GM12878 (cell line): ENCODE data around the gene ZNF581. TPM values are rescaled to one million over a fixed set of nuclear protein-coding genes. Genes with fewer than 3 reads are reported as not detected.

Source experiments
- ATAC-seq: fragments of 200-7000 bp; cut with Tn5 transposase; 3 replicates; pipeline ENCODE4 v1.9.1; 2020; ENCODE audit warnings: mild to moderate bottlenecking, moderate library complexity
- BruUV-seq: library from RNA; stranded (reverse); fragments of 400-500 nt; replicated peaks from 2 replicates; lab custom pipeline; 2021; lab: Mats Ljungman, UMichigan
- CTCF ChIA-PET: fragments of 300-600 bp; sonication (Branson Sonifier 250); formaldehyde crosslinking; extraction: SDS; loops from one replicate; lab custom pipeline; 2021; ENCODE audit warnings: inconsistent platforms; lab: Yijun Ruan, JAX
- POLR2A ChIA-PET: fragments of 350-600 bp; formaldehyde crosslinking; extraction: SDS; loops from one replicate; lab custom pipeline; 2021; ENCODE audit warnings: inconsistent platforms; lab: Charles Lee
- RAD21 ChIA-PET: fragments of 300-600 bp; sonication (Branson Sonifier 250); formaldehyde crosslinking; loops from one replicate; lab custom pipeline; 2023; ENCODE audit warnings: antibody characterized with exemption; ENCODE audit not compliant: unreplicated experiment; lab: Charles Lee
- SMC1A ChIA-PET: fragments of 300-600 bp; sonication (Branson Sonifier 250); formaldehyde crosslinking; loops from one replicate; lab custom pipeline; 2023; ENCODE audit not compliant: unreplicated experiment, uncharacterized antibody; lab: Charles Lee
- DNase-seq: peaks from one replicate; pipeline ENCODE4 v3.0.0-alpha.2; 2011; ENCODE audit warnings: low read depth, low spot score
- FAIRE-seq: peaks from 3 replicates; lab custom pipeline; 2011; peaks lifted over from hg19 to GRCh38; lab: Jason Lieb, UNC
- H2AFZ ChIP-seq: 2 replicates; pipeline ENCODE4 v1.6.0; 2011; ENCODE audit warnings: low read depth, low read length, control low read depth; ENCODE audit not compliant: control insufficient read depth
- H3K27ac ChIP-seq: 2 replicates; pipeline ENCODE4 v1.5.1; 2011; ENCODE audit warnings: control low read depth; ENCODE audit not compliant: control insufficient read depth, insufficient read depth
- H3K27me3 ChIP-seq, 2 experiments: replicated peaks in 1 of 2; 2 replicates each; pipeline versions ENCODE4 v1.6.0 to v1.6.1; 2011; ENCODE audit warnings: low read length in 1 of 2; ENCODE audit not compliant: control insufficient read depth in 2 of 2, insufficient read depth in 2 of 2
- H3K36me3 ChIP-seq, 2 experiments: 2 replicates each; pipeline ENCODE4 v1.5.1; 2011; ENCODE audit warnings: low read length in 1 of 2; ENCODE audit not compliant: control insufficient read depth in 2 of 2, insufficient read depth in 2 of 2
- H3K4me1 ChIP-seq: 2 replicates; pipeline ENCODE4 v1.6.1; 2011; ENCODE audit warnings: mild to moderate bottlenecking, low read length, moderate library complexity, mixed read lengths; ENCODE audit not compliant: control insufficient read depth, insufficient read depth
- H3K4me2 ChIP-seq: 2 replicates; pipeline ENCODE4 v1.6.0; 2011; ENCODE audit warnings: control low read depth; ENCODE audit not compliant: control insufficient read depth, insufficient read depth
- H3K4me3 ChIP-seq: fragments of 200-600 bp; sonication (generic); 2 replicates; pipeline ENCODE4 v1.5.1; 2016
- H3K79me2 ChIP-seq: 2 replicates; pipeline ENCODE4 v1.6.0; 2011; ENCODE audit warnings: low read length; ENCODE audit not compliant: control insufficient read depth, insufficient read depth
- H3K9ac ChIP-seq: 2 replicates; pipeline ENCODE4 v1.8.0; 2011; ENCODE audit warnings: low read length, control low read depth, mixed read lengths; ENCODE audit not compliant: control insufficient read depth, insufficient read depth
- H3K9me3 ChIP-seq: replicated peaks from 3 replicates; pipeline ENCODE4 v1.5.1; 2011; ENCODE audit warnings: mild to moderate bottlenecking, low read length; ENCODE audit not compliant: control insufficient read depth, insufficient read depth
- H4K20me1 ChIP-seq: 2 replicates; pipeline ENCODE4 v1.6.0; 2011; ENCODE audit not compliant: control insufficient read depth, insufficient read depth
- ASH2L ChIP-seq: fragments of 300-600, 200-600 bp; sonication (generic); IDR thresholded peaks from 2 replicates; pipeline ENCODE4 v1.6.1; 2017; ENCODE audit warnings: low read depth, mild to moderate bottlenecking, borderline replicate concordance
- EGR1 ChIP-seq, 2 experiments: IDR thresholded peaks; 1 replicate in 1 of 2; 2 replicates in 1 of 2; pipeline ENCODE4 v1.6.1; 2011 to 2012; ENCODE audit warnings: low read depth in 2 of 2, low read length in 2 of 2, borderline replicate concordance in 1 of 2, mild to moderate bottlenecking in 1 of 2, moderate library complexity in 1 of 2
- JUND ChIP-seq: IDR thresholded peaks from 2 replicates; pipeline ENCODE4 v1.6.1; 2012; ENCODE audit warnings: low read depth, mild to moderate bottlenecking, low read length, improper control_type of control experiment, moderate library complexity
- POLR2A ChIP-seq: IDR thresholded peaks from 2 replicates; pipeline ENCODE4 v1.6.1; 2011; ENCODE audit warnings: low read depth, mild to moderate bottlenecking, low read length
- POLR2AphosphoS5 ChIP-seq: IDR thresholded peaks from 2 replicates; pipeline ENCODE4 v1.6.1; 2011; ENCODE audit warnings: mild to moderate bottlenecking, low read length, inconsistent platforms
- RB1 ChIP-seq: fragments of 450-650 bp; formaldehyde crosslinking; IDR thresholded peaks from 2 replicates; pipeline ENCODE4 v1.6.1; 2017; ENCODE audit warnings: mild to moderate bottlenecking, borderline replicate concordance
- TAF1 ChIP-seq: IDR thresholded peaks from 2 replicates; pipeline ENCODE4 v1.6.1; 2011; ENCODE audit warnings: mild to moderate bottlenecking, low read depth, low read length, borderline replicate concordance
- TCF7 ChIP-seq: IDR thresholded peaks from 2 replicates; pipeline ENCODE4 v1.6.1; 2014; ENCODE audit warnings: antibody characterized with exemption, borderline replicate concordance
- WRNIP1 ChIP-seq: IDR thresholded peaks from 2 replicates; pipeline ENCODE4 v1.6.1; 2011; ENCODE audit warnings: low read depth, low read length, improper control_type of control experiment, borderline replicate concordance
- YBX1 ChIP-seq: fragments of 450-650 bp; IDR thresholded peaks from 2 replicates; pipeline ENCODE4 v1.6.1; 2016; ENCODE audit warnings: antibody characterized with exemption
- WGBS: methylation state at CpG from one replicate; pipeline ENCODE4 v1.1.6; 2016; ENCODE audit warnings: low lambda C conversion rate; ENCODE audit not compliant: insufficient replicate concordance, insufficient coverage; ENCODE audit errors: missing lambda C conversion rate; 5-methylcytosine and 5-hydroxymethylcytosine counted together
- in situ Hi-C: fragments of 300-500 bp; cut with MboI; formaldehyde crosslinking; loops from 9 replicates; pipeline ENCODE4 v1.14.3; 2018; ENCODE audit warnings: mixed read lengths
- intact Hi-C: fragments of 100-400 bp; cut with micrococcal nuclease; formaldehyde crosslinking; loops from one replicate; pipeline ENCODE4 v1.14.2; 2022; ENCODE audit not compliant: unreplicated experiment
- polyA plus RNA-seq, 11 experiments: library from polyadenylated mRNA; depleted of rRNA in 4 of 11; unstranded in 6 of 11; stranded (reverse) in 5 of 11; fragments of >200 nt; fragmentation: Nextera tagmentation in 4 of 11; fragmentation: Illumina TruSeq in 1 of 11; extraction: Ambion mirVana in 4 of 11; extraction: Trizol in 1 of 11; gene quantifications; 1 replicate in 1 of 11; 2 replicates in 10 of 11; pipeline versions ENCODE4 v1.2.1 to v1.2.3, GENCODE V29; 2011 to 2016; ENCODE audit warnings: inconsistent platforms in 2 of 11, missing spikeins in 2 of 11, low read depth in 1 of 11
- total RNA-seq, 4 experiments: library from RNA; depleted of rRNA in 3 of 4; stranded (reverse); fragments of >200 nt in 3 of 4; fragmentation: Illumina TruSeq in 1 of 4; extraction: Trizol in 1 of 4; gene quantifications; 2 replicates each; pipeline versions ENCODE4 v1.2.1 to v1.2.3, GENCODE V29; 2013 to 2021
- TF ChIP-seq, protein P1 (sequence below): fragments of 450-650 bp; IDR thresholded peaks from 2 replicates; pipeline ENCODE4 v1.6.1; 2017; ENCODE audit warnings: mild to moderate bottlenecking, moderate library complexity
- TF ChIP-seq, protein P2 (sequence below): IDR thresholded peaks from 2 replicates; pipeline ENCODE4 v1.6.1; 2012; ENCODE audit warnings: low read length, inconsistent platforms

Gene ZNF581
- total and polyA plus RNA-seq, 10 of the 15 experiments (the other 5 are each of a cell fraction or from before 2014, with no cell fraction given) = 4.7 to 45.4 (median 22.2) TPM

DNA sequence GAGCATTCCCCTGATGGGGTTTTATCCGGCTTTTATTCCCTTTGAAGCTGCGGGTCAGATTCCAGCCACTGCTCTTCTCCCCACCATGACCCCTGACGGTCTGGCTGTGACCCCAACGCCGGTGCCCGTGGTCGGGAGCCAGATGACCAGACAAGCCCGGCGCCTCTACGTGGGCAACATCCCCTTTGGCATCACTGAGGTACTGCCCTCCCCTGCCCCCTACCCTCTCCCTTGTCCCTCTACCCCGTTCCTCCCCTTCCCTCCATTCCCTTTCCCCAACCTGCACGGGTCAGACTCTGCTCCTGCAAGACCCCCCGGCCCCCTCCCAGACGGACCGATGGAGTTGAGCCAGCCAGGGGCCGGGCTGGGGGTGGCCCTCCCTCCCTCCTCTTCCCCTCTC is 17.5 kb downstream of the ZNF581 start:
- in situ Hi-C loops = loop anchor here (25.0 kb wide), 1 partner anchor 1524 kb away; the partner anchor contains the start of gene CNOT3

DNA sequence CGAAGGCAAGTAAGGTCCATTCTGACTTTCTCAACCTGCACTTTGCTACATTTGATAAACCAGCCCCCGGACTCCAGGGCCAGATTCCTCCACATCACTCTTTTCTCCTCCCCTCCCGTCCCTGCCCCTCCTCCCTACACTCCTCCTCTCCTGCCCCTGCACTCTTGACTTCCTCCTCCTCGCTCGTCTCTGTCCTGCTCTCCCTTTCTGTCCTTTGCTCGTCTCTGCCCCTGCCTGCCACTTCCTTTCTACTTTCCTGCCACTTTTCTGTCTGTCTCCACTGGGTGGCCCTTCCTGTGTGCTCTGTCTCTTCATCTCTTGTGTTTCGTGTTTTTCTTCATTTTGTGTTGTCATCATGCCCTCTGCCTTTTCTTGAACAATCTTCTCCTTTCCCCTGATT is 18.4 kb downstream of the ZNF581 start:
- ChIA-PET POLR2A (no interaction called here), CTCF (no interaction called here), SMC1A (no interaction called here), RAD21 (no interaction called here)
- peaks cover 38 to 63% of the 10 kb centered on the region in 2 experiments for H3K36me3 ChIP-seq
- no peak overlapping the region for H3K9ac ChIP-seq
- H3K4me2 ChIP-seq = no peak overlapping the region
- H3K4me1 ChIP-seq = peaks cover 12% of the 10 kb centered on the region
- H2AFZ ChIP-seq = no peak overlapping the region
- H4K20me1 ChIP-seq = peaks cover 24% of the 10 kb centered on the region
- no peak overlapping the region for H3K27ac ChIP-seq
- intact Hi-C loops = no loop called here
- H3K27me3 ChIP-seq = no peaks in the 10 kb centered on the region
- 69% methylated on average over 3 of the region's 7 CpGs for WGBS
- H3K4me3 ChIP-seq = no peak overlapping the region
- no peak for FAIRE-seq
- no peak for ATAC-seq
- BruUV-seq = no TSS peak
- no peaks in the 10 kb centered on the region for H3K9me3 ChIP-seq
- peaks cover 52% of the 10 kb centered on the region for H3K79me2 ChIP-seq
- DNase-seq = no peak
- in situ Hi-C loops = loop anchor here (25.0 kb wide), 1 partner anchor 1525 kb away; the partner anchor contains the start of gene CNOT3
- no peak for TF ChIP-seq EGR1 (IDR thresholded peaks at IDR 0.05; ENCODE audit: borderline replicate concordance in 1 of 2, low read depth in 2 of 2, low read length in 2 of 2)
- TF ChIP-seq TCF7 = no peak
- TF ChIP-seq ASH2L = no peak
- no peak for TF ChIP-seq POLR2AphosphoS5
- no peak for TF ChIP-seq JUND
- TF ChIP-seq, protein P1, sequence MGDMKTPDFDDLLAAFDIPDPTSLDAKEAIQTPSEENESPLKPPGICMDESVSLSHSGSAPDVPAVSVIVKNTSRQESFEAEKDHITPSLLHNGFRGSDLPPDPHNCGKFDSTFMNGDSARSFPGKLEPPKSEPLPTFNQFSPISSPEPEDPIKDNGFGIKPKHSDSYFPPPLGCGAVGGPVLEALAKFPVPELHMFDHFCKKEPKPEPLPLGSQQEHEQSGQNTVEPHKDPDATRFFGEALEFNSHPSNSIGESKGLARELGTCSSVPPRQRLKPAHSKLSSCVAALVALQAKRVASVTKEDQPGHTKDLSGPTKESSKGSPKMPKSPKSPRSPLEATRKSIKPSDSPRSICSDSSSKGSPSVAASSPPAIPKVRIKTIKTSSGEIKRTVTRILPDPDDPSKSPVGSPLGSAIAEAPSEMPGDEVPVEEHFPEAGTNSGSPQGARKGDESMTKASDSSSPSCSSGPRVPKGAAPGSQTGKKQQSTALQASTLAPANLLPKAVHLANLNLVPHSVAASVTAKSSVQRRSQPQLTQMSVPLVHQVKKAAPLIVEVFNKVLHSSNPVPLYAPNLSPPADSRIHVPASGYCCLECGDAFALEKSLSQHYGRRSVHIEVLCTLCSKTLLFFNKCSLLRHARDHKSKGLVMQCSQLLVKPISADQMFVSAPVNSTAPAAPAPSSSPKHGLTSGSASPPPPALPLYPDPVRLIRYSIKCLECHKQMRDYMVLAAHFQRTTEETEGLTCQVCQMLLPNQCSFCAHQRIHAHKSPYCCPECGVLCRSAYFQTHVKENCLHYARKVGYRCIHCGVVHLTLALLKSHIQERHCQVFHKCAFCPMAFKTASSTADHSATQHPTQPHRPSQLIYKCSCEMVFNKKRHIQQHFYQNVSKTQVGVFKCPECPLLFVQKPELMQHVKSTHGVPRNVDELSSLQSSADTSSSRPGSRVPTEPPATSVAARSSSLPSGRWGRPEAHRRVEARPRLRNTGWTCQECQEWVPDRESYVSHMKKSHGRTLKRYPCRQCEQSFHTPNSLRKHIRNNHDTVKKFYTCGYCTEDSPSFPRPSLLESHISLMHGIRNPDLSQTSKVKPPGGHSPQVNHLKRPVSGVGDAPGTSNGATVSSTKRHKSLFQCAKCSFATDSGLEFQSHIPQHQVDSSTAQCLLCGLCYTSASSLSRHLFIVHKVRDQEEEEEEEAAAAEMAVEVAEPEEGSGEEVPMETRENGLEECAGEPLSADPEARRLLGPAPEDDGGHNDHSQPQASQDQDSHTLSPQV = no peak
- TF ChIP-seq YBX1 = no peak
- no peak for TF ChIP-seq WRNIP1
- TF ChIP-seq, protein P2, sequence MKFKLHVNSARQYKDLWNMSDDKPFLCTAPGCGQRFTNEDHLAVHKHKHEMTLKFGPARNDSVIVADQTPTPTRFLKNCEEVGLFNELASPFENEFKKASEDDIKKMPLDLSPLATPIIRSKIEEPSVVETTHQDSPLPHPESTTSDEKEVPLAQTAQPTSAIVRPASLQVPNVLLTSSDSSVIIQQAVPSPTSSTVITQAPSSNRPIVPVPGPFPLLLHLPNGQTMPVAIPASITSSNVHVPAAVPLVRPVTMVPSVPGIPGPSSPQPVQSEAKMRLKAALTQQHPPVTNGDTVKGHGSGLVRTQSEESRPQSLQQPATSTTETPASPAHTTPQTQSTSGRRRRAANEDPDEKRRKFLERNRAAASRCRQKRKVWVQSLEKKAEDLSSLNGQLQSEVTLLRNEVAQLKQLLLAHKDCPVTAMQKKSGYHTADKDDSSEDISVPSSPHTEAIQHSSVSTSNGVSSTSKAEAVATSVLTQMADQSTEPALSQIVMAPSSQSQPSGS = no peak
- TF ChIP-seq RB1 = no peak

More for the DNA sequence above, 17.5 kb downstream of the ZNF581 start:
- ChIA-PET POLR2A (no interaction called here), CTCF (no interaction called here), SMC1A (no interaction called here), RAD21 (no interaction called here)
- intact Hi-C loops = no loop called here
- BruUV-seq = no TSS peak
- H3K27ac ChIP-seq = no peak overlapping the region
- no peak overlapping the region for H2AFZ ChIP-seq
- ATAC-seq = no peak
- H3K4me3 ChIP-seq = no peak overlapping the region
- no peak for FAIRE-seq
- H3K9ac ChIP-seq = no peak overlapping the region
- TF ChIP-seq POLR2A (0 out of 2 replicates have a peak, but pooled peaks have one; percentile 1), TAF1 (no peak)
- H3K9me3 ChIP-seq = no peaks in the 10 kb centered on the region
- no peaks in the 10 kb centered on the region for H3K27me3 ChIP-seq
- no peak for DNase-seq
- peaks cover 24% of the 10 kb centered on the region for H4K20me1 ChIP-seq
- WGBS = 93% methylated on average over 10 of the region's 16 CpGs
- H3K79me2 ChIP-seq = peaks cover 55% of the 10 kb centered on the region
- H3K36me3 ChIP-seq = peaks cover 31 to 55% of the 10 kb centered on the region in 2 experiments
- peaks cover 12% of the 10 kb centered on the region for H3K4me1 ChIP-seq
- H3K4me2 ChIP-seq = no peak overlapping the region
